ENCODE data around the gene CCDC197. TPM values are rescaled to one million over a fixed set of nuclear protein-coding genes. Genes with fewer than 3 reads are reported as not detected.

CCDC197 gene
- total RNA-seq, 4 donors from 2014 or later = not detected

DNA sequence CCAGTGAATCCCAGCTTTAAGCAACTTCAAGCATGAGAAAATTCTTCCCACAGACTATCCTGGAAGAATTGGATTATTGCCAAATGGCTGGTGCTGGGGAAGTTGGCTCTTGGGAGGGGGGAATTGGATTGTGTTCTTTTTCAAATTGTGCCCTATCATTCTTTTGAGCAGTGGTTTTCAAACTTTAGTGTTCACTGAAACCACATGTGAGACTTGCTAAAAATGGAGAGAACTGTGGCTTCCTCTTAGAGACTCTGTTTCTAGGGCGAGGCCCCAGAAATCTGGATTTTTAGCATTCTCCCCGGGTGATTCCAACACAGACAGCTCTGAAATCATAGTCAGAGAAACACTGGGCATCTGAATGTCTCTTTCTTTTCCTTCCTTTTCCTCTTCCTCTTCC is 14.7 kb downstream of the CCDC197 start:
- Histone ChIP-seq H3K4me3 (no peak overlapping the region), H3K36me3 (no peaks in the 10 kb centered on the region), H3K4me1 (peaks cover 0 to 11% (median 6%) of the 10 kb centered on the region in 4 donors), H3K27ac (replicated peaks in 1 of 4) (no peak overlapping the region), H3K27me3 (no peaks in the 10 kb centered on the region), H3K9me3 (no peaks in the 10 kb centered on the region)
- intact Hi-C loops (cut with DNase I) = no loop called here
- no peak for DNase-seq (ENCODE audit: extremely low spot score)
- WGBS = 42% methylated on average over 2 of the region's 2 CpGs
- TF ChIP-seq EP300 (IDR thresholded peaks at IDR 0.05) = no peak
- TF ChIP-seq POLR2A (IDR thresholded peaks at IDR 0.05; ENCODE audit: low read depth) = no peak
- TF ChIP-seq POLR2AphosphoS5 (IDR thresholded peaks at IDR 0.05) = no peak

GRCh38 chr14:94014382-94014781 is 17.3 kb downstream of the CCDC197 start:
- Histone ChIP-seq H3K9me3 (no peaks in the 10 kb centered on the region), H3K36me3 (no peaks in the 10 kb centered on the region), H3K4me1 (peaks cover 0 to 8% (median 5%) of the 10 kb centered on the region in 4 donors), H3K4me3 (no peak overlapping the region), H3K27me3 (no peaks in the 10 kb centered on the region), H3K27ac (replicated peaks in 1 of 4) (no peak overlapping the region)
- intact Hi-C loops (cut with DNase I) = no loop called here
- no peak for DNase-seq (ENCODE audit: extremely low spot score)
- TF ChIP-seq CTCF (IDR thresholded peaks at IDR 0.05) (no peak), POLR2A (IDR thresholded peaks at IDR 0.05; ENCODE audit: low read depth) (no peak), POLR2AphosphoS5 (IDR thresholded peaks at IDR 0.05) (no peak), EP300 (IDR thresholded peaks at IDR 0.05) (no peak)
- 62% methylated on average over 6 of the region's 6 CpGs for WGBS

DNA sequence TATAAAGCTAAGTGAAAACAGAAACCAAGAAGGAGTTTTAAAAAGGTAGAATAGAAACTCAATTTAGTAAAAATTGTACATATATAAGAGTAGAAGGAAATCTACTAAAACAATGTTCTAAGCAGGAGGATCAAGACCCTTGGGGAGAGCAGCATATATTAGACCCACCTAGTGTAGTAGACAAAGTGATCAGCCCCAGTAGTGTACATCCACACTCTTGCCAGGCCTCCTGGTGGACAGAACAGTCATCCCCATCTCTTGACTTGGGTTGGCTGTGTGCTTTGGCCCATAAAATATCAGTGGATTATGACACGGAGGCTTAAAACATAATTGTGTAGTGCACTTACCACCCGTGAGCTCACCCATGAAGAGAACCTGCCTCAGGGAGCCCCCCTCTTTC is 18.1 kb downstream of the CCDC197 start:
- Histone ChIP-seq H3K27ac (replicated peaks in 1 of 4) (no peak overlapping the region), H3K36me3 (no peaks in the 10 kb centered on the region), H3K4me3 (no peak overlapping the region), H3K27me3 (no peaks in the 10 kb centered on the region), H3K9me3 (no peaks in the 10 kb centered on the region), H3K4me1 (peaks cover 0 to 4% (median 0%) of the 10 kb centered on the region in 4 donors)
- 76% methylated on average over 2 of the region's 2 CpGs for WGBS
- no peak for DNase-seq (ENCODE audit: extremely low spot score)
- intact Hi-C loops (cut with DNase I) = no loop called here
- TF ChIP-seq POLR2AphosphoS5 (IDR thresholded peaks at IDR 0.05) (no peak), CTCF (IDR thresholded peaks at IDR 0.05) (no peak), POLR2A (IDR thresholded peaks at IDR 0.05; ENCODE audit: low read depth) (no peak), EP300 (IDR thresholded peaks at IDR 0.05) (no peak)

- DNase-seq (ENCODE audit: extremely low spot score) = no peak
- Histone ChIP-seq H3K9me3 (no peaks in the 10 kb centered on the region), H3K27me3 (no peaks in the 10 kb centered on the region), H3K4me1 (peaks cover 0 to 4% (median 0%) of the 10 kb centered on the region in 4 donors), H3K36me3 (no peaks in the 10 kb centered on the region), H3K4me3 (no peak overlapping the region), H3K27ac (replicated peaks in 1 of 4) (no peak overlapping the region)
- TF ChIP-seq EP300 (IDR thresholded peaks at IDR 0.05) (no peak), POLR2A (IDR thresholded peaks at IDR 0.05; ENCODE audit: low read depth) (no peak)
- intact Hi-C loops (cut with DNase I) = no loop called here
- 92% methylated on average over 7 of the region's 8 CpGs for WGBS
Measured at GRCh38 chr14:94016446-94016976, 19.4 kb downstream of the CCDC197 start.

DNA sequence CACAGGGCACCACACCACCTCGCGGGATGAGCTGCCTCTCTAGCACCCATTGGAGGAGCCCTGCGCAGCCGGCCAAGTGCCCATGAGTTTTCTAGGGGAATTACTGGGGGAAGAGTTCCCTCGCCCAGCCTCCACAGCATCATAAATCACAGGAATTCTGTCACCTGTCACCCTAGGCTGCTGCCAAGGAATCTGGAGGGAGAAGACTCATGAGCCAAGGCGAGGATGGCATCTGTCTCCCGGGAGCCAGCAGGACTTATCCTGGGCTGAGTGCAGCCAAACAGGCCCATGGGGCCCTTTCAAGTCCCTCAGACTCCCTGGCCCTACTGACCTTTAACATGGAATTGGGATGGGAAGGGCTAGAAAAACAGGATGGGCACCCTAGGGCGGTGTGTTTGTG is 21.2 kb downstream of the CCDC197 start:
- TF ChIP-seq POLR2AphosphoS5 (IDR thresholded peaks at IDR 0.05) (no peak), EP300 (IDR thresholded peaks at IDR 0.05) (no peak), CTCF (IDR thresholded peaks at IDR 0.05) (no peak), POLR2A (IDR thresholded peaks at IDR 0.05; ENCODE audit: low read depth) (no peak)
- Histone ChIP-seq H3K9me3 (no peaks in the 10 kb centered on the region), H3K27me3 (no peaks in the 10 kb centered on the region), H3K4me3 (no peak overlapping the region), H3K4me1 (no peaks in the 10 kb centered on the region), H3K27ac (replicated peaks in 1 of 4) (no peak overlapping the region), H3K36me3 (no peaks in the 10 kb centered on the region)
- 71% methylated on average over 8 of the region's 8 CpGs for WGBS
- no peak for DNase-seq (ENCODE audit: extremely low spot score)
- intact Hi-C loops (cut with DNase I) = no loop called here

- H3K27me3 ChIP-seq = no peaks in the 10 kb centered on the region
- intact Hi-C loops (cut with DNase I) = no loop called here
- no peaks in the 10 kb centered on the region for H3K4me1 ChIP-seq
- 87% methylated on average over 6 of the region's 6 CpGs for WGBS
- TF ChIP-seq CTCF (IDR thresholded peaks at IDR 0.05) = no peak
- no peak for TF ChIP-seq EP300 (IDR thresholded peaks at IDR 0.05)
- TF ChIP-seq POLR2A (IDR thresholded peaks at IDR 0.05; ENCODE audit: low read depth) = no peak
- TF ChIP-seq POLR2AphosphoS5 (IDR thresholded peaks at IDR 0.05) = no peak
- H3K27ac ChIP-seq (replicated peaks in 1 of 4) = no peak overlapping the region
- no peak overlapping the region for H3K4me3 ChIP-seq
- no peaks in the 10 kb centered on the region for H3K36me3 ChIP-seq
- DNase-seq (ENCODE audit: extremely low spot score) = no peak
- no peaks in the 10 kb centered on the region for H3K9me3 ChIP-seq
Measured at GRCh38 chr14:94019329-94019728, 22.2 kb downstream of the CCDC197 start.

Measured in esophagus muscularis mucosa (tissue), 4 donors.